MM.1S (cell line): Measurements from ENCODE around the gene CLIC5.
A peak's percentile ranks its signal among the peaks of the same experiment; 100 is the strongest.

Experiments
- DNase-seq: peaks from one replicate; pipeline ENCODE4 v3.0.0-alpha.2; 2015
- H2AFZ ChIP-seq: fragments of 300-600 bp; sonication (generic); 2 replicates; pipeline ENCODE4 v1.6.0; 2016; ENCODE audit warnings: antibody characterized with exemption, low read length
- H3F3A ChIP-seq: fragments of 300-600 bp; sonication (generic); 2 replicates; pipeline ENCODE4 v1.6.1; 2016; ENCODE audit warnings: mild to moderate bottlenecking, antibody characterized with exemption, low read length, moderate library complexity, mixed read lengths; ENCODE audit not compliant: insufficient read depth
- H3K27ac ChIP-seq: fragments of 300-600 bp; sonication (generic); 2 replicates; pipeline ENCODE4 v1.5.1; 2016; ENCODE audit warnings: mild to moderate bottlenecking, low read length
- H3K27me3 ChIP-seq: fragments of 300-600 bp; sonication (generic); replicated peaks from 2 replicates; pipeline ENCODE4 v1.6.0; 2016; ENCODE audit warnings: low read length; ENCODE audit not compliant: insufficient read depth
- H3K36me3 ChIP-seq: fragments of 300-600 bp; sonication (generic); replicated peaks from 2 replicates; pipeline ENCODE4 v1.6.1; 2016; ENCODE audit warnings: mild to moderate bottlenecking, low read length, mixed read lengths; ENCODE audit not compliant: insufficient read depth
- H3K4me1 ChIP-seq: fragments of 300-600 bp; sonication (generic); 2 replicates; pipeline ENCODE4 v1.6.1; 2016; ENCODE audit warnings: low read length, mixed read lengths
- H3K4me2 ChIP-seq: fragments of 300-600 bp; sonication (generic); 2 replicates; pipeline ENCODE4 v1.6.0; 2016; ENCODE audit warnings: low read depth, low read length
- H3K4me3 ChIP-seq: fragments of 300-600 bp; sonication (generic); 2 replicates; pipeline ENCODE4 v1.5.1; 2016; ENCODE audit warnings: low read length, mixed read lengths
- H3K79me2 ChIP-seq: fragments of 300-600 bp; sonication (generic); 2 replicates; pipeline ENCODE4 v1.6.1; 2016; ENCODE audit warnings: mixed run types, low read length, mixed read lengths
- H3K9ac ChIP-seq: fragments of 300-600 bp; sonication (generic); 2 replicates; pipeline ENCODE4 v1.6.1; 2016; ENCODE audit warnings: low read length, mixed read lengths
- H3K9me2 ChIP-seq: fragments of 300-600 bp; sonication (generic); replicated peaks from 2 replicates; pipeline ENCODE4 v1.6.1; 2016; ENCODE audit warnings: mild to moderate bottlenecking, low read length, mixed read lengths; ENCODE audit not compliant: insufficient read depth
- H3K9me3 ChIP-seq: fragments of 300-600 bp; sonication (generic); replicated peaks from 2 replicates; pipeline ENCODE4 v1.6.1; 2016; ENCODE audit warnings: mild to moderate bottlenecking, low read length, mixed read lengths; ENCODE audit not compliant: insufficient read depth
- H4K20me1 ChIP-seq: fragments of 300-600 bp; sonication (generic); 2 replicates; pipeline ENCODE4 v1.6.1; 2016; ENCODE audit warnings: mild to moderate bottlenecking, low read length, moderate library complexity, mixed read lengths; ENCODE audit not compliant: insufficient read depth
- EZH2 ChIP-seq: fragments of 300-600 bp; sonication (generic); optimal IDR thresholded peaks from 2 replicates; pipeline ENCODE3; 2017; ENCODE audit warnings: low read depth, mild to moderate bottlenecking, antibody characterized with exemption, low read length, mixed read lengths
- EZH2phosphoT487 ChIP-seq: fragments of 300-600 bp; sonication (generic); IDR thresholded peaks from 2 replicates; pipeline ENCODE4 v1.6.1; 2018; ENCODE audit warnings: antibody characterized with exemption, low read length
- TF ChIP-seq, protein P1 (sequence below): fragments of 300-600 bp; sonication (generic); IDR thresholded peaks from 2 replicates; pipeline ENCODE4 v1.5.1; 2016; ENCODE audit warnings: antibody characterized with exemption, low read length, mixed read lengths

The CLIC5 gene

DNA sequence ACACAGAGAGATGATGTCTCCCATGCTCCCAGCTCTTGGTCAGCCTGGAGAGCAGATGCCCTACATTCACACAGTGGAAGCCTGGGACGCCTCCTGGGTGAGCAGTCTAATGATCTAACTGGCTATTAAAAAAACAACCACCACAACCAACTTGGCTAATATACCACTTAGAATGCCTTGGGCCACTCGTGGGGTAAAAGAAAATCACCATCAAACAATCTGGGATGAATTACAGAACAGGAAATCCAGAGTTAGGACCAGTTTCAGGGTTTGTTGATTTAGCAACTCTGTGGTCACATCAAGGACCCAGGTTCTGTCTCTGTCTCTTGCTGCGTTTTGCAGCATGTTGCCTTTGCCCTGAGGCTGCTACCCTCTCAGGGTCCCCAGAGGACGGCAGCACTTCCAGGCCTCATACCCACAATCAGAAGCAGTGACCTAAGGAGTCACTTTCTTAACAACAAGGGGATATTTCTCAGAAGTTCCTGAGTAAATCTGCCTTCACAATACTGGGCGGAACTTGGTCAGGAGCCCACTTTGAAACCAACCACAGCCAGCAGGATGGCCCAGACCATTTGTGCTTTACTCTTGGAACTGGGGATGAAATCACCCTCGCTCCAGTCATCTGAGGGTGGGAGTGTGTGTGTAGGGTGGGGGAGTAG, 118.7 kb downstream of the CLIC5 start:
- Histone ChIP-seq H3K27me3 (no peaks in the 10 kb centered on the region), H3K27ac (no peak overlapping the region), H3K4me2 (peak overlapping the region; percentile 33; the same call in 1 of the 2 replicates), H4K20me1 (no peaks in the 10 kb centered on the region), H3K9me3 (no peaks in the 10 kb centered on the region), H3K79me2 (no peaks in the 10 kb centered on the region), H3K4me1 (peaks cover 15% of the 10 kb centered on the region), H3K9ac (no peak overlapping the region), H3F3A (no peaks in the 10 kb centered on the region), H3K36me3 (no peaks in the 10 kb centered on the region), H3K9me2 (no peaks in the 10 kb centered on the region), H3K4me3 (no peak overlapping the region), H2AFZ (no peak overlapping the region)
- TF ChIP-seq EZH2 = no peak
- no peak for TF ChIP-seq EZH2phosphoT487
- TF ChIP-seq, protein P1, sequence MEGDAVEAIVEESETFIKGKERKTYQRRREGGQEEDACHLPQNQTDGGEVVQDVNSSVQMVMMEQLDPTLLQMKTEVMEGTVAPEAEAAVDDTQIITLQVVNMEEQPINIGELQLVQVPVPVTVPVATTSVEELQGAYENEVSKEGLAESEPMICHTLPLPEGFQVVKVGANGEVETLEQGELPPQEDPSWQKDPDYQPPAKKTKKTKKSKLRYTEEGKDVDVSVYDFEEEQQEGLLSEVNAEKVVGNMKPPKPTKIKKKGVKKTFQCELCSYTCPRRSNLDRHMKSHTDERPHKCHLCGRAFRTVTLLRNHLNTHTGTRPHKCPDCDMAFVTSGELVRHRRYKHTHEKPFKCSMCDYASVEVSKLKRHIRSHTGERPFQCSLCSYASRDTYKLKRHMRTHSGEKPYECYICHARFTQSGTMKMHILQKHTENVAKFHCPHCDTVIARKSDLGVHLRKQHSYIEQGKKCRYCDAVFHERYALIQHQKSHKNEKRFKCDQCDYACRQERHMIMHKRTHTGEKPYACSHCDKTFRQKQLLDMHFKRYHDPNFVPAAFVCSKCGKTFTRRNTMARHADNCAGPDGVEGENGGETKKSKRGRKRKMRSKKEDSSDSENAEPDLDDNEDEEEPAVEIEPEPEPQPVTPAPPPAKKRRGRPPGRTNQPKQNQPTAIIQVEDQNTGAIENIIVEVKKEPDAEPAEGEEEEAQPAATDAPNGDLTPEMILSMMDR = no peak
- DNase-seq = peak; percentile 63

DNA sequence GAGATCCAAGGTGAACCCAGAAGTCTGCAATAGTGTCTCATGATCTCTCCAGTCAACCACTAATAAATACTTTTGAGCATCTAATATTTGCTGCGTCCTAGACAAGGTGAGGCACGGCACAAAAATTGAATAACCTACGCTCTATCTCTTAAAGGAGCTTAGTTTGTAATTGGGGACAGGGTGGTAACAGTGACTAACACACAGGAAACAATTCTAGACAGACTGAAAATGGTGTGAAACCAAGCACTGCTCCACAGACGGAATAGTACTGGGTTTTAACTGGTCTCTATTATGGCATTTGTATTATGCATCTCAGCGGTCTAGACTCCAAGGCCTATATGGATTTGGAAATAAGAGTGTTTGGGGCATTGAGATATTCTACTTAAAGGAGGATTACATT, 120.1 kb downstream of the CLIC5 start:
- DNase-seq = no peak
- H3K4me2 ChIP-seq = no peak overlapping the region
- H3K4me3 ChIP-seq = no peak overlapping the region
- H3K9me2 ChIP-seq = no peaks in the 10 kb centered on the region
- no peak overlapping the region for H3K9ac ChIP-seq
- no peak overlapping the region for H3K27ac ChIP-seq
- TF ChIP-seq EZH2 (no peak), EZH2phosphoT487 (no peak)
- TF ChIP-seq, protein P1 = no peak
- H3F3A ChIP-seq = no peaks in the 10 kb centered on the region
- no peaks in the 10 kb centered on the region for H3K27me3 ChIP-seq
- H3K9me3 ChIP-seq = no peaks in the 10 kb centered on the region
- no peak overlapping the region for H2AFZ ChIP-seq
- no peaks in the 10 kb centered on the region for H3K79me2 ChIP-seq
- H3K36me3 ChIP-seq = no peaks in the 10 kb centered on the region
- no peaks in the 10 kb centered on the region for H4K20me1 ChIP-seq
- peaks cover 15% of the 10 kb centered on the region for H3K4me1 ChIP-seq

DNA sequence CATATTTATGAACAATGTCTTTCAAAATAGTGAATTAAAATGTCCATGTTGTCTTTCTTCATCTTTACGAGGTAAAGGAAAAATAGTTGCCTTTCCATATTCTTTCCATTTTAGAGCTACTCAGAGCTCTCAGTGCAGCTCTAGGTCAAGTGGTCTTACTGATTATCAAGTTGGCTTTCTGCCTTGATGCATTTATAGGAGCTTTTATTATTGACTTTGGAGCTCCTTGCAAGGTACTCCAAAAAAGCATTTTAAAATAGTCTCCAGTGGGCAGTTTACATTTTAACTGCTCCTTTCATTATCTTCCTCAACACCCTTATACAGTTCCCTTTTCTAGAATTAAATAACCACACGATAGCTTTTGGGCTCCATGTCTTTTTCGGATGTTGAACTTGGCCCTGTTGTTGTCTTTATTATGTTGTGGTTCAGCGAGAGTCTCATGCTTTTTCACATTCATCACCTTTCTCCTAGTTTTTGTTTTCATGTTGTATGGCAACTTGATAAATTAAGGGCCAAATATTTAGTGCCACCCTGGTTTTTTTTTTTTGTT, 122.9 kb downstream of the CLIC5 start:
- Histone ChIP-seq H3F3A (no peaks in the 10 kb centered on the region), H3K27ac (no peak overlapping the region), H3K79me2 (no peaks in the 10 kb centered on the region), H3K9ac (no peak overlapping the region), H3K4me3 (no peak overlapping the region), H3K4me2 (no peak overlapping the region), H3K27me3 (no peaks in the 10 kb centered on the region), H3K9me3 (no peaks in the 10 kb centered on the region), H3K9me2 (no peaks in the 10 kb centered on the region), H3K36me3 (no peaks in the 10 kb centered on the region), H4K20me1 (no peaks in the 10 kb centered on the region), H2AFZ (no peak overlapping the region), H3K4me1 (peaks cover 19% of the 10 kb centered on the region)
- TF ChIP-seq EZH2phosphoT487 = no peak
- TF ChIP-seq, protein P1 = no peak
- TF ChIP-seq EZH2 = no peak
- DNase-seq = no peak
